Measurements from ENCODE around the gene EARS2. TPM values are rescaled to one million over a fixed set of nuclear protein-coding genes. Genes with fewer than 3 reads are reported as not detected.

Gene EARS2
- total and polyA plus RNA-seq, 2 of the 8 experiments (the other 6 are each of a cell fraction or from before 2014, with no cell fraction given): 47.8 to 111 TPM

DNA sequence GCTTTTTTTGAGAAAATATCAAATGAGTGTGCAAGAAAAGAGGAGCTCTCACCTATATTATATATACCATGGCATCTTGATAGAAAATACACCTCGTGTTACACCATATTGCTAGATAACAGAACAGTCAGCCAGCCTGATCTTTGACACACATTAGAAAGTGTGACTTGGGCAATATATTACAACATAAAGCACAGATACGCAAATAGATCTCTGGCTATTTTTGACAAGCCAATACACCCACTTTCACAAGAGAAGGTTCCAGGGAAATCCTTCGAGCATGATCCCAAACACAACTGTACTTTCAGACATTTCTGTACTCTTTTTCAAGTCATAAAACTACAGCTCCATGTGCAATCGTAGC lies 56.3 kb downstream of the EARS2 start:
- ChIA-PET CTCF (ENCODE audit: partially characterized antibody) (interaction anchor here (0.9 to 2.1 kb wide), 3 partner anchors 36 to 96 kb away, joined by 3 to 7 read pairs (median 3); partner anchors contain the start of gene NDUFAB1), POLR2A (ENCODE audit: partially characterized antibody) (interaction anchor here (0.9 to 2.7 kb wide), 7 partner anchors 8 to 74 kb away, joined by 3 to 29 read pairs (median 4); partner anchors contain the start of genes EARS2, GGA2 and UBFD1)
- no peak overlapping the region for H4K91ac ChIP-seq (replicated peaks; ENCODE audit: insufficient read length, low read length)
- no peak overlapping the region for H3K4ac ChIP-seq (replicated peaks; ENCODE audit: insufficient read length, low read depth, low read length)
- H2BK15ac ChIP-seq (ENCODE audit: low read length): no peak overlapping the region
- no peak for FAIRE-seq
- H3K79me1 ChIP-seq (ENCODE audit: low read depth, low read length): peaks cover 30% of the 10 kb centered on the region
- H2BK20ac ChIP-seq (ENCODE audit: low read length): no peak overlapping the region
- H3K56ac ChIP-seq (replicated peaks; ENCODE audit: insufficient read length, low read depth, low read length): no peak overlapping the region
- H3K9me3 ChIP-seq (ENCODE audit: insufficient read depth in 2 of 2, low read depth in 1 of 2, low read length in 1 of 2): no peaks in the 10 kb centered on the region
- H2AFZ ChIP-seq (ENCODE audit: low read length): no peak overlapping the region
- no peak overlapping the region for H3K9ac ChIP-seq (replicated peaks in 1 of 4; ENCODE audit: extremely low read depth in 1 of 4, low read depth in 3 of 4, low read length in 3 of 4)
- peaks cover 0 to 7% (median 2%) of the 10 kb centered on the region in 4 experiments; a peak in 4 of 8 replicates for H3K36me3 ChIP-seq (ENCODE audit: control insufficient read depth in 2 of 4, insufficient read depth in 4 of 4, low read length in 3 of 4)
- H4K8ac ChIP-seq (ENCODE audit: extremely low read depth, insufficient read depth, low read length): no peak overlapping the region
- no peak overlapping the region for H3K14ac ChIP-seq (ENCODE audit: insufficient read length)
- H2BK12ac ChIP-seq (ENCODE audit: low read depth, low read length): no peak overlapping the region
- H3K27ac ChIP-seq (ENCODE audit: low read depth, low read length): no peak overlapping the region
- H2BK120ac ChIP-seq (replicated peaks; ENCODE audit: low read depth, low read length): no peak overlapping the region
- TF ChIP-seq BACH1 (IDR thresholded peaks at IDR 0.05; ENCODE audit: low read length): no peak
- no peak for TF ChIP-seq JUN (IDR thresholded peaks at IDR 0.05; ENCODE audit: low read depth, low read length)
- H3K18ac ChIP-seq (ENCODE audit: extremely low read depth, low read length): no peak overlapping the region
- H3K23me2 ChIP-seq (ENCODE audit: low read depth, low read length): no peaks in the 10 kb centered on the region
- H4K20me1 ChIP-seq (replicated peaks in 1 of 2; ENCODE audit: control insufficient read depth in 1 of 2, insufficient read depth in 2 of 2, low read length in 2 of 2): peaks cover 36 to 45% of the 10 kb centered on the region in 2 experiments
- H3K4me3 ChIP-seq (ENCODE audit: extremely low read depth in 1 of 4, insufficient read depth in 2 of 4, low read depth in 3 of 4, low read length in 4 of 4): no peak overlapping the region
- no peak overlapping the region for H2BK5ac ChIP-seq (ENCODE audit: low read depth, low read length)
- H4K5ac ChIP-seq (ENCODE audit: insufficient read length, low read depth, low read length): no peak overlapping the region
- H3K23ac ChIP-seq (ENCODE audit: insufficient read length): no peak overlapping the region
- DNase-seq (ENCODE audit: low read depth in 1 of 2, low spot score in 2 of 2): no peak
- no peaks in the 10 kb centered on the region for H3K27me3 ChIP-seq (replicated peaks in 1 of 4; ENCODE audit: control insufficient read depth in 3 of 4, extremely low read depth in 1 of 4, insufficient read depth in 3 of 4, low read length in 3 of 4)
- no peak overlapping the region for H2AK5ac ChIP-seq (ENCODE audit: low read depth, low read length)
- H3K79me2 ChIP-seq (ENCODE audit: control insufficient read depth in 1 of 2, insufficient read depth in 2 of 2, low read length in 2 of 2): peaks cover 18 to 96% of the 10 kb centered on the region in 2 experiments
- peaks cover 0 to 14% (median 0%) of the 10 kb centered on the region in 4 experiments; a peak in 4 of 7 replicates for H3K4me1 ChIP-seq (replicated peaks in 1 of 4; ENCODE audit: control insufficient read depth in 3 of 4, insufficient read depth in 4 of 4, low read length in 3 of 4)
- H3K4me2 ChIP-seq (ENCODE audit: insufficient read depth in 1 of 2, low read depth in 2 of 2, low read length in 2 of 2): no peak overlapping the region; a peak in 1 of 4 replicates
- WGBS, 2 experiments (ENCODE audit: extremely low coverage in 1 of 2, insufficient coverage in 1 of 2, insufficient read length in 1 of 2, insufficient replicate concordance in 2 of 2, low coverage in 1 of 2, low lambda C conversion rate in 2 of 2, missing lambda C conversion rate in 1 of 2): 77% methylated on average over 4 of the region's 4 CpGs; no CpG with 5 or more reads in 1 of the 2 experiments
